HCT116 (cell line): ENCODE results near the gene CAMKMT. TPM values are rescaled to one million over a fixed set of nuclear protein-coding genes. Genes with fewer than 3 reads are reported as not detected.

Experiments used
- ATAC-seq: fragments of 200-7000 bp; cut with Tn5 transposase; 2 replicates; pipeline ENCODE4 v1.9.1; 2020; ENCODE audit warnings: mild to moderate bottlenecking, moderate library complexity
- BruUV-seq: library from RNA; stranded (reverse); fragments of 400-500 nt; replicated peaks from 2 replicates; lab custom pipeline; 2021; lab: Mats Ljungman, UMichigan
- CTCF ChIA-PET: fragments of 300-600 bp; sonication (Branson Sonifier 250); formaldehyde crosslinking; loops from one replicate; lab custom pipeline; 2021; ENCODE audit warnings: antibody characterized with exemption; lab: Charles Lee
- POLR2A ChIA-PET: fragments of 300-600, 350-600 bp; sonication (Branson Sonifier 250); formaldehyde crosslinking; loops from one replicate; lab custom pipeline; 2021; ENCODE audit warnings: antibody characterized with exemption; lab: Charles Lee
- RAD21 ChIA-PET, 2 experiments: fragments of 300-600 bp; sonication (Branson Sonifier 250); formaldehyde crosslinking; loops; one replicate each; lab custom pipeline; 2023; ENCODE audit warnings: low total read pairs in 2 of 2; ENCODE audit not compliant: uncharacterized antibody in 2 of 2, unreplicated experiment in 2 of 2, low non-redundant PET in 1 of 2; lab: Charles Lee
- DNase-seq: peaks from one replicate; pipeline ENCODE4 v3.0.0-alpha.2; 2010; ENCODE audit warnings: low read depth, low spot score
- H2AFZ ChIP-seq: fragments of 200-600 bp; shearing (Covaris generic), sonication (generic); 2 replicates; pipeline ENCODE4 v1.6.1; 2017; ENCODE audit warnings: low read depth, mixed run types, mixed read lengths, antibody characterized with exemption, low read length; ENCODE audit not compliant: poor library complexity, severe bottlenecking
- H3K27ac ChIP-seq: 2 replicates; pipeline ENCODE4 v1.5.1; 2012; ENCODE audit warnings: low read depth, low read length
- H3K27me3 ChIP-seq: fragments of 200-600 bp; sonication (generic); 2 replicates; pipeline ENCODE4 v1.6.1; 2016; ENCODE audit warnings: mixed run types, low read length, mixed read lengths; ENCODE audit not compliant: insufficient read depth
- H3K36me3 ChIP-seq, 2 experiments: fragments of 200-500 bp in 1 of 2; fragments of 200-600 bp in 1 of 2; sonication (Bioruptor generic) in 1 of 2; sonication (generic) in 1 of 2; 2 replicates each; pipeline versions ENCODE4 v1.5.1 to v1.6.1; 2014 to 2016; ENCODE audit warnings: low read length in 2 of 2, inconsistent platforms in 1 of 2, mixed read lengths in 1 of 2, mixed run types in 1 of 2; ENCODE audit not compliant: insufficient read depth in 2 of 2, control insufficient read depth in 1 of 2
- H3K4me1 ChIP-seq, 2 experiments: fragments of 200-600 bp in 1 of 2; sonication (generic) in 1 of 2; 2 replicates each; pipeline versions ENCODE4 v1.5.1 to v1.6.1; 2012 to 2017; ENCODE audit warnings: low read length in 2 of 2, inconsistent platforms in 1 of 2, mild to moderate bottlenecking in 1 of 2, mixed read lengths in 1 of 2, mixed run types in 1 of 2, moderate library complexity in 1 of 2; ENCODE audit not compliant: insufficient read depth in 2 of 2, control insufficient read depth in 1 of 2
- H3K4me2 ChIP-seq: fragments of 200-600 bp; sonication (generic); 2 replicates; pipeline ENCODE4 v1.6.1; 2017; ENCODE audit warnings: mixed run types, low read length, mixed read lengths
- H3K4me3 ChIP-seq, 2 experiments: fragments of 200-600 bp in 1 of 2; sonication (generic) in 1 of 2; replicated peaks in 1 of 2; 2 replicates each; pipeline ENCODE4 v1.5.1; 2011 to 2016; ENCODE audit warnings: low read length in 2 of 2, control low read depth in 1 of 2, low read depth in 1 of 2, mild to moderate bottlenecking in 1 of 2, mixed read lengths in 1 of 2, mixed run types in 1 of 2
- H3K79me2 ChIP-seq: fragments of 200-600 bp; sonication (generic); 2 replicates; pipeline ENCODE4 v1.6.1; 2017; ENCODE audit warnings: mild to moderate bottlenecking, mixed run types, low read length, moderate library complexity, mixed read lengths; ENCODE audit not compliant: insufficient read depth
- H3K9ac ChIP-seq: fragments of 200-600 bp; sonication (generic); 2 replicates; pipeline ENCODE4 v1.6.1; 2016; ENCODE audit warnings: low read length, mixed read lengths
- H3K9me2 ChIP-seq: fragments of 200-600 bp; sonication (generic), shearing (Covaris generic); 2 replicates; pipeline ENCODE4 v1.6.1; 2017; ENCODE audit warnings: mixed run types, mild to moderate bottlenecking, moderate library complexity; ENCODE audit not compliant: insufficient read depth
- H3K9me3 ChIP-seq, 2 experiments: fragments of 200-500 bp in 1 of 2; fragments of 200-600 bp in 1 of 2; sonication (Bioruptor generic) in 1 of 2; sonication (generic) in 1 of 2; 2 replicates each; pipeline ENCODE4 v1.6.1; 2014 to 2017; ENCODE audit warnings: low read length in 2 of 2, mixed read lengths in 2 of 2, inconsistent platforms in 1 of 2, low read depth in 1 of 2, mild to moderate bottlenecking in 1 of 2, mixed run types in 1 of 2, moderate library complexity in 1 of 2; ENCODE audit not compliant: control insufficient read depth in 1 of 2, insufficient read depth in 1 of 2
- H4K20me1 ChIP-seq: fragments of 200-600 bp; sonication (generic), shearing (Covaris generic); 2 replicates; pipeline ENCODE4 v1.6.1; 2017; ENCODE audit warnings: mixed run types, mild to moderate bottlenecking, moderate library complexity; ENCODE audit not compliant: insufficient read depth
- CEBPB ChIP-seq: IDR thresholded peaks from 2 replicates; pipeline ENCODE4 v1.6.1; 2012; ENCODE audit warnings: low read depth
- ELF1 ChIP-seq: IDR thresholded peaks from 2 replicates; pipeline ENCODE4 v1.6.1; 2012; ENCODE audit warnings: low read depth, borderline replicate concordance
- EZH2 ChIP-seq: fragments of 200-600 bp; sonication (generic); IDR thresholded peaks from 2 replicates; pipeline ENCODE4 v1.6.1; 2017; ENCODE audit warnings: antibody characterized with exemption, mixed run types
- EZH2phosphoT487 ChIP-seq: fragments of 200-600 bp; IDR thresholded peaks from 2 replicates; pipeline ENCODE4 v1.6.1; 2018; ENCODE audit warnings: antibody characterized with exemption, borderline replicate concordance
- POLR2AphosphoS5 ChIP-seq: IDR thresholded peaks from 2 replicates; pipeline ENCODE4 v1.6.1; 2011; ENCODE audit warnings: mild to moderate bottlenecking, low read depth, low read length, moderate library complexity
- SP1 ChIP-seq: IDR thresholded peaks from 2 replicates; pipeline ENCODE4 v1.6.1; 2012; ENCODE audit warnings: low read depth
- SRF ChIP-seq: IDR thresholded peaks from 2 replicates; pipeline ENCODE4 v1.6.1; 2012; ENCODE audit warnings: low read depth
- TCF7L2 ChIP-seq: IDR thresholded peaks from 2 replicates; pipeline ENCODE4 v1.7.0; 2011; ENCODE audit warnings: borderline replicate concordance, inconsistent platforms; ENCODE audit not compliant: insufficient read depth, insufficient read length; ENCODE audit errors: extremely low read depth
- YY1 ChIP-seq: IDR thresholded peaks from 2 replicates; pipeline ENCODE4 v1.6.1; 2011; ENCODE audit warnings: low read length, low read depth, moderate library complexity, mild to moderate bottlenecking; ENCODE audit not compliant: insufficient replicate concordance; ENCODE audit errors: extremely low read depth
- ZNF274 ChIP-seq: fragments of 200-500 bp; sonication (Bioruptor generic); IDR thresholded peaks from 2 replicates; pipeline ENCODE4 v1.6.1; 2014; ENCODE audit warnings: mild to moderate bottlenecking, low read depth, low read length, inconsistent platforms
- intact Hi-C: fragments of 100-400 bp; cut with micrococcal nuclease; formaldehyde crosslinking; loops from 2 replicates; pipeline ENCODE4 v1.10.0; 2022
- total RNA-seq: library from RNA; stranded (reverse); gene quantifications from one replicate; pipeline ENCODE4 v1.2.1, GENCODE V29; 2021; ENCODE audit not compliant: unreplicated experiment
- TF ChIP-seq, protein P1 (sequence below): IDR thresholded peaks from 2 replicates; pipeline ENCODE4 v1.6.1; 2012
- TF ChIP-seq, protein P2 (sequence below), 3 experiments: fragments of 200-600 bp in 1 of 3; sonication (generic) in 1 of 3; IDR thresholded peaks in 2 of 3; conservative IDR thresholded peaks in 1 of 3; 2 replicates each; pipeline ENCODE4 v1.5.1; 2012 to 2017; ENCODE audit warnings: low read depth in 2 of 3, low read length in 2 of 3, antibody characterized with exemption in 1 of 3, borderline replicate concordance in 1 of 3, control low read depth in 1 of 3, mild to moderate bottlenecking in 1 of 3, mixed read lengths in 1 of 3, mixed run types in 1 of 3, moderate library complexity in 1 of 3; ENCODE audit not compliant: insufficient read depth in 1 of 3

Gene CAMKMT
- total RNA-seq, 1 experiment from 2014 or later: 10.6 TPM

GRCh38 chr2:44569491-44569890 is 207.7 kb downstream of the CAMKMT start:
- no peak overlapping the region for H2AFZ ChIP-seq
- no TSS peak for BruUV-seq
- no peak overlapping the region for H3K4me3 ChIP-seq
- H3K4me1 ChIP-seq: peaks cover 0 to 6% of the 10 kb centered on the region in 2 experiments; a peak in 1 of 4 replicates
- RAD21 ChIA-PET: interaction anchor here in 1 of 2 experiments (0.5 kb wide), 1 partner anchor 9 kb away, joined by 3 read pairs; no protein-coding TSS in a partner anchor
- TF ChIP-seq, protein P1, sequence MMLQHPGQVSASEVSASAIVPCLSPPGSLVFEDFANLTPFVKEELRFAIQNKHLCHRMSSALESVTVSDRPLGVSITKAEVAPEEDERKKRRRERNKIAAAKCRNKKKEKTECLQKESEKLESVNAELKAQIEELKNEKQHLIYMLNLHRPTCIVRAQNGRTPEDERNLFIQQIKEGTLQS: no peak
- no peak for TF ChIP-seq CEBPB
- TF ChIP-seq ZNF274: no peak
- TF ChIP-seq, protein P2, sequence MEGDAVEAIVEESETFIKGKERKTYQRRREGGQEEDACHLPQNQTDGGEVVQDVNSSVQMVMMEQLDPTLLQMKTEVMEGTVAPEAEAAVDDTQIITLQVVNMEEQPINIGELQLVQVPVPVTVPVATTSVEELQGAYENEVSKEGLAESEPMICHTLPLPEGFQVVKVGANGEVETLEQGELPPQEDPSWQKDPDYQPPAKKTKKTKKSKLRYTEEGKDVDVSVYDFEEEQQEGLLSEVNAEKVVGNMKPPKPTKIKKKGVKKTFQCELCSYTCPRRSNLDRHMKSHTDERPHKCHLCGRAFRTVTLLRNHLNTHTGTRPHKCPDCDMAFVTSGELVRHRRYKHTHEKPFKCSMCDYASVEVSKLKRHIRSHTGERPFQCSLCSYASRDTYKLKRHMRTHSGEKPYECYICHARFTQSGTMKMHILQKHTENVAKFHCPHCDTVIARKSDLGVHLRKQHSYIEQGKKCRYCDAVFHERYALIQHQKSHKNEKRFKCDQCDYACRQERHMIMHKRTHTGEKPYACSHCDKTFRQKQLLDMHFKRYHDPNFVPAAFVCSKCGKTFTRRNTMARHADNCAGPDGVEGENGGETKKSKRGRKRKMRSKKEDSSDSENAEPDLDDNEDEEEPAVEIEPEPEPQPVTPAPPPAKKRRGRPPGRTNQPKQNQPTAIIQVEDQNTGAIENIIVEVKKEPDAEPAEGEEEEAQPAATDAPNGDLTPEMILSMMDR (IDR thresholded peaks at IDR 0.05 in 2 of 3, conservative IDR thresholded peaks at IDR 0.05 in 1 of 3; ENCODE audit: borderline replicate concordance in 1 of 3, insufficient read depth in 1 of 3, low read depth in 2 of 3, low read length in 2 of 3): no peak
- no peak for TF ChIP-seq ELF1
- no peak for TF ChIP-seq EZH2
- no peak for TF ChIP-seq EZH2phosphoT487
- no peak for TF ChIP-seq TCF7L2
- TF ChIP-seq YY1: no peak
- TF ChIP-seq SRF: no peak
- no peak for TF ChIP-seq SP1
- TF ChIP-seq POLR2AphosphoS5: no peak
- no peak overlapping the region for H3K9ac ChIP-seq
- H3K27me3 ChIP-seq: no peaks in the 10 kb centered on the region
- DNase-seq (no peak), ATAC-seq (no peak)
- H3K9me3 ChIP-seq: no peaks in the 10 kb centered on the region
- no peaks in the 10 kb centered on the region for H3K79me2 ChIP-seq
- POLR2A ChIA-PET: no interaction called here
- CTCF ChIA-PET: no interaction called here
- H4K20me1 ChIP-seq: no peaks in the 10 kb centered on the region
- no peak overlapping the region for H3K4me2 ChIP-seq
- H3K27ac ChIP-seq: no peak overlapping the region
- no peaks in the 10 kb centered on the region for H3K36me3 ChIP-seq
- H3K9me2 ChIP-seq: no peaks in the 10 kb centered on the region
- intact Hi-C loops: no loop called here
